Measurements from ENCODE around the gene GSTA1.
"Not testable (repeated sequence)": the region's sequence is repeated elsewhere in the genome, so short reads cannot be mapped to it uniquely, and the experiment has no call there.

The GSTA1 gene

GRCh38 chr6:52828621-52829020 is 25.0 kb upstream of the GSTA1 start:
- H3K36me3 ChIP-seq (ENCODE audit: control insufficient read depth, insufficient read depth, low read length); H3K4me1 ChIP-seq (ENCODE audit: control insufficient read depth, insufficient read depth, low read length); H3K27ac ChIP-seq (ENCODE audit: insufficient read depth, low read depth, low read length, poor library complexity, severe bottlenecking); H3K9me3 ChIP-seq (ENCODE audit: control insufficient read depth, low read length); H3K4me3 ChIP-seq (ENCODE audit: insufficient read depth, low read depth, low read length); H3K27me3 ChIP-seq (ENCODE audit: control insufficient read depth, insufficient read depth, low read length, poor library complexity, severe bottlenecking): not testable (repeated sequence)
- 92 to 93% methylated on average over 4 of the region's 4 CpGs for WGBS, 2 experiments

GRCh38 chr6:52827073-52827783 is 23.6 kb upstream of the GSTA1 start:
- H3K36me3 ChIP-seq (ENCODE audit: control insufficient read depth, insufficient read depth, low read length); H3K4me1 ChIP-seq (ENCODE audit: control insufficient read depth, insufficient read depth, low read length); H3K27ac ChIP-seq (ENCODE audit: insufficient read depth, low read depth, low read length, poor library complexity, severe bottlenecking); H3K9me3 ChIP-seq (ENCODE audit: control insufficient read depth, low read length); H3K4me3 ChIP-seq (ENCODE audit: insufficient read depth, low read depth, low read length); H3K27me3 ChIP-seq (ENCODE audit: control insufficient read depth, insufficient read depth, low read length, poor library complexity, severe bottlenecking): not testable (repeated sequence)
- WGBS, 2 experiments = no CpG with 5 or more reads among the region's 1 CpG

GRCh38 chr6:52826513-52826912 is 22.9 kb upstream of the GSTA1 start:
- Histone ChIP-seq H3K27ac (ENCODE audit: insufficient read depth, low read depth, low read length, poor library complexity, severe bottlenecking) (no peak overlapping the region), H3K36me3 (ENCODE audit: control insufficient read depth, insufficient read depth, low read length) (no peaks in the 10 kb centered on the region), H3K4me3 (ENCODE audit: insufficient read depth, low read depth, low read length) (no peak overlapping the region), H3K9me3 (ENCODE audit: control insufficient read depth, low read length) (no peaks in the 10 kb centered on the region), H3K27me3 (ENCODE audit: control insufficient read depth, insufficient read depth, low read length, poor library complexity, severe bottlenecking) (no peaks in the 10 kb centered on the region), H3K4me1 (ENCODE audit: control insufficient read depth, insufficient read depth, low read length) (no peaks in the 10 kb centered on the region)
- 67 to 80% methylated on average over 1 of the region's 1 CpG for WGBS, 2 experiments

GRCh38 chr6:52825900-52826459 is 22.4 kb upstream of the GSTA1 start:
- not testable (repeated sequence) for H3K4me1 ChIP-seq (ENCODE audit: control insufficient read depth, insufficient read depth, low read length); H3K36me3 ChIP-seq (ENCODE audit: control insufficient read depth, insufficient read depth, low read length)
- 84 to 93% methylated on average over 1 to 2 of the region's 4 CpGs for WGBS, 2 experiments

GRCh38 chr6:52825270-52825793 is 21.7 kb upstream of the GSTA1 start:
- H3K9me3 ChIP-seq (ENCODE audit: control insufficient read depth, low read length); H3K27ac ChIP-seq (ENCODE audit: insufficient read depth, low read depth, low read length, poor library complexity, severe bottlenecking); H3K4me1 ChIP-seq (ENCODE audit: control insufficient read depth, insufficient read depth, low read length); H3K27me3 ChIP-seq (ENCODE audit: control insufficient read depth, insufficient read depth, low read length, poor library complexity, severe bottlenecking); H3K36me3 ChIP-seq (ENCODE audit: control insufficient read depth, insufficient read depth, low read length); H3K4me3 ChIP-seq (ENCODE audit: insufficient read depth, low read depth, low read length): not testable (repeated sequence)
- 94% methylated on average over 25 of the region's 25 CpGs for WGBS, 2 experiments

More at GRCh38 chr6:52825900-52826459, 22.4 kb upstream of the GSTA1 start:
- H3K9me3 ChIP-seq (ENCODE audit: control insufficient read depth, low read length); H3K27me3 ChIP-seq (ENCODE audit: control insufficient read depth, insufficient read depth, low read length, poor library complexity, severe bottlenecking); H3K4me3 ChIP-seq (ENCODE audit: insufficient read depth, low read depth, low read length); H3K27ac ChIP-seq (ENCODE audit: insufficient read depth, low read depth, low read length, poor library complexity, severe bottlenecking): not testable (repeated sequence)

GRCh38 chr6:52821842-52822241 is 18.2 kb upstream of the GSTA1 start:
- Histone ChIP-seq H3K9me3 (ENCODE audit: control insufficient read depth, low read length) (no peaks in the 10 kb centered on the region), H3K4me1 (ENCODE audit: control insufficient read depth, insufficient read depth, low read length) (no peaks in the 10 kb centered on the region), H3K36me3 (ENCODE audit: control insufficient read depth, insufficient read depth, low read length) (no peaks in the 10 kb centered on the region), H3K4me3 (ENCODE audit: insufficient read depth, low read depth, low read length) (no peak overlapping the region), H3K27ac (ENCODE audit: insufficient read depth, low read depth, low read length, poor library complexity, severe bottlenecking) (no peak overlapping the region), H3K27me3 (ENCODE audit: control insufficient read depth, insufficient read depth, low read length, poor library complexity, severe bottlenecking) (no peaks in the 10 kb centered on the region)
- 89 to 96% methylated on average over 1 of the region's 1 CpG for WGBS, 2 experiments

- 92 to 95% methylated on average over 2 of the region's 2 CpGs for WGBS, 2 experiments
- no peaks in the 10 kb centered on the region for H3K36me3 ChIP-seq (ENCODE audit: control insufficient read depth, insufficient read depth, low read length)
These were observed 16.6 kb upstream of the GSTA1 start for GRCh38 chr6:52820198-52820597.

GRCh38 chr6:52815167-52816092 is 11.8 kb upstream of the GSTA1 start:
- no peak overlapping the region for H3K27ac ChIP-seq (ENCODE audit: insufficient read depth, low read depth, low read length, poor library complexity, severe bottlenecking)
- no peaks in the 10 kb centered on the region for H3K36me3 ChIP-seq (ENCODE audit: control insufficient read depth, insufficient read depth, low read length)
- no peaks in the 10 kb centered on the region for H3K27me3 ChIP-seq (ENCODE audit: control insufficient read depth, insufficient read depth, low read length, poor library complexity, severe bottlenecking)
- H3K4me3 ChIP-seq (ENCODE audit: insufficient read depth, low read depth, low read length) = no peak overlapping the region
- WGBS, 2 experiments = 54 to 55% methylated on average over 15 of the region's 15 CpGs
- no peaks in the 10 kb centered on the region for H3K9me3 ChIP-seq (ENCODE audit: control insufficient read depth, low read length)
- H3K4me1 ChIP-seq (ENCODE audit: control insufficient read depth, insufficient read depth, low read length) = no peaks in the 10 kb centered on the region

More at GRCh38 chr6:52820198-52820597, 16.6 kb upstream of the GSTA1 start:
- no peaks in the 10 kb centered on the region for H3K27me3 ChIP-seq (ENCODE audit: control insufficient read depth, insufficient read depth, low read length, poor library complexity, severe bottlenecking)
- no peaks in the 10 kb centered on the region for H3K4me1 ChIP-seq (ENCODE audit: control insufficient read depth, insufficient read depth, low read length)
- H3K27ac ChIP-seq (ENCODE audit: insufficient read depth, low read depth, low read length, poor library complexity, severe bottlenecking) = no peak overlapping the region
- no peak overlapping the region for H3K4me3 ChIP-seq (ENCODE audit: insufficient read depth, low read depth, low read length)
- no peaks in the 10 kb centered on the region for H3K9me3 ChIP-seq (ENCODE audit: control insufficient read depth, low read length)

- H3K36me3 ChIP-seq (ENCODE audit: control insufficient read depth, insufficient read depth, low read length); H3K4me1 ChIP-seq (ENCODE audit: control insufficient read depth, insufficient read depth, low read length); H3K27me3 ChIP-seq (ENCODE audit: control insufficient read depth, insufficient read depth, low read length, poor library complexity, severe bottlenecking); H3K4me3 ChIP-seq (ENCODE audit: insufficient read depth, low read depth, low read length); H3K27ac ChIP-seq (ENCODE audit: insufficient read depth, low read depth, low read length, poor library complexity, severe bottlenecking); H3K9me3 ChIP-seq (ENCODE audit: control insufficient read depth, low read length): not testable (repeated sequence)
- WGBS, 2 experiments = 73 to 84% methylated on average over 3 of the region's 3 CpGs
These were observed 10.9 kb upstream of the GSTA1 start for GRCh38 chr6:52814545-52814944.

- not testable (repeated sequence) for H3K4me1 ChIP-seq (ENCODE audit: control insufficient read depth, insufficient read depth, low read length); H3K9me3 ChIP-seq (ENCODE audit: control insufficient read depth, low read length); H3K4me3 ChIP-seq (ENCODE audit: insufficient read depth, low read depth, low read length); H3K36me3 ChIP-seq (ENCODE audit: control insufficient read depth, insufficient read depth, low read length); H3K27me3 ChIP-seq (ENCODE audit: control insufficient read depth, insufficient read depth, low read length, poor library complexity, severe bottlenecking); H3K27ac ChIP-seq (ENCODE audit: insufficient read depth, low read depth, low read length, poor library complexity, severe bottlenecking)
- WGBS, 2 experiments = 93% methylated on average over 2 of the region's 4 CpGs
These were observed 6.2 kb upstream of the GSTA1 start for GRCh38 chr6:52809777-52810176.

Data from ectodermal cell (in vitro differentiated cells).